G401 (cell line): ENCODE measurements around the gene PCP4. TPM values are rescaled to one million over a fixed set of nuclear protein-coding genes. Genes with fewer than 3 reads are reported as not detected.

Source experiments
- DNase-seq: peaks from one replicate; pipeline ENCODE4 v3.0.0-alpha.2; 2015; ENCODE audit warnings: low spot score
- in situ Hi-C: cut with HindIII; loops from 2 replicates; pipeline ENCODE4 v1.10.0; 2016; ENCODE audit warnings: low sequenced_read_pairs, mixed read lengths
- total RNA-seq: library from RNA; depleted of rRNA; stranded (reverse); fragments of >200 nt; shearing (Covaris generic); gene quantifications from 2 replicates; pipeline ENCODE4 v1.2.3, GENCODE V29; 2014

PCP4 gene
- total RNA-seq, 1 experiment from 2014 or later = 1.2 TPM

DNA sequence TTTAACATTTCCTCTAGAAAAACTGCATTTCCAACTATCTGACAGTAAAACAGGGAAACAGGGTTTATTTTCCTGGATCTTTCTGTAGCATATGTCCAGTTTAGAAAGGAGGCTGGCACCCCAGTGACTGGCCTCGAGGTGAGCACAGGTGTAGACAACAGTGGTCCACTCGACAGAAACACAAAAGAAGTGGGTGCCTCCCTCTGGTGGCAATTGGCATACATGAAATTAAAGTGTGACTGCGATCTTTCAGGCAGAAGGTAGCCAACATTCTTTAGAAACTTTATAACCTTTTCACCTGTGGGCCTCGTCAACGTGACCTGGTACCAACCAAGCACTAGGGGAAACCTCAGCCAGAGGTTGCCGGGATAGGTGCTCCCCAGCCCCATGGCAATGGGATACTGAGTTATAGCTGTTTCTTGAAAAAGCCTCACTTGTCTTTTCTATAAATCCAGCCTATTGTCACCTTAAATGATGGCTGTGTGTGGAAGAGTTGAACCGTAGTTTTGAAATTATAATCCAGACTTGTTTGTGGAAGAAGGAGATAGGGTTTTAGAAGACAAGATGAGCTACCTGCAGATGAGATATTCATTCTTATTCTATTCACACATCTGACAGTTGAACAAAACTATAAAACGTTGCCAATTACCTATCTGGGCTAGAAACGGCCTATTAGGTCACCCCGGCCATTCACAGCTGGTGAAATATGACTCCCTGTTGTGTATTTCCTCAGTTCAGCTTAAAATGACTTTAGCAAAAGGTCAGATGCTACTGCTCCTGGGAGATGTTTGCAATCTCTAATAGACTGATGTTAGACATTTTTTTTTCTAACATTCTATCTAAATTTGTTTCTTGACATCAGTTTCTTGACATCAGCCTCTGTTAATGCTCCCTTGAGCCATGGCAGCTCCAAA is 44.3 kb downstream of the PCP4 start:
- no peak for DNase-seq
- in situ Hi-C loops = no loop called here

DNA sequence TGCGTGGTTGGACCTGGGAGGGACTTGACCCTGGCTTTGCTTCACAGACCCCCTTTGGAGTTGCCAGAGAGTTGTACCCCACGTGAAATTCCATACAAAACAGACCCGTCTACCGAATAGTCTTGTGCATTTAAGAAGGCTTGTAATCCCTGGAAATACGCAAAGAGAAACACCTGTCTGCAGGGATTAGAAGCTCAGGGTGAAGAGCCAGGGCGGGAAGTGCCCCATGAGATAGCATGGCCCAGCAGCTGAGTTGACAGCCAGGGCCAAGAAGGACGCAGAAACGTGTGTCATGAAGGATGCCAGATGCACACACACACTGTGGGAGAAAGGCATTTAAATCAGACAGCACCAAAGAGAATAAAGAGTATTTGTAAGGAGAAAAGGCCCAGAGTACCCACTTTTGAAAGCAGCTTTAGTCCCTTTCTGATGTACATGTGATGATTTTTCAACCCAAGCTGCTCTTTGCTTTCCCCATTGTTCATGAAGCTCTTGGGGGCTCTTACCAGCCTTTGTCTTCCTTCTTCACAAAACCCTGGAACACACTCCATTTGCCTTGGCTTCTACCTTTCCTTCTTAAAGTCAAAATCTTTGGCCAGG is 46.6 kb downstream of the PCP4 start:
- in situ Hi-C loops = no loop called here
- DNase-seq = no peak

DNA sequence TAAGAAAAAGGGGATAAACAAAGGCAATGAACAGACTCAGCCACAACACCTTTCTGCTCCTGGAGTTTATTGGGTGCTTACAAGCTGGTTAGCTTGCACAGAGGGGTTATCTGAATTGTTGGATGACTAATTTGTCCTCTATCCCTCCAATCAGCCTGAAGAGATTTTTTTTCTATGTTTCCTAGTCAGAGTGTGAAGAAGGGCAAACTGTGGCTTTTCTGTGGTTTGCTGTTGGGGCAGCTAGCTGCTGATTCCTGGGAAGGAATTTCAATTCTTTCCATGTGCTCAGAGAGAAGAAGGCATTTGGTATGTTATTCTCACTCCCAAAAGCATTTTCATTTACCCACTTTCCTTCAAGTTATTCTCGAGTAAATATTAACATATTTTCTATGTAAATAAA is 48.6 kb downstream of the PCP4 start:
- in situ Hi-C loops = no loop called here
- DNase-seq = no peak

DNA sequence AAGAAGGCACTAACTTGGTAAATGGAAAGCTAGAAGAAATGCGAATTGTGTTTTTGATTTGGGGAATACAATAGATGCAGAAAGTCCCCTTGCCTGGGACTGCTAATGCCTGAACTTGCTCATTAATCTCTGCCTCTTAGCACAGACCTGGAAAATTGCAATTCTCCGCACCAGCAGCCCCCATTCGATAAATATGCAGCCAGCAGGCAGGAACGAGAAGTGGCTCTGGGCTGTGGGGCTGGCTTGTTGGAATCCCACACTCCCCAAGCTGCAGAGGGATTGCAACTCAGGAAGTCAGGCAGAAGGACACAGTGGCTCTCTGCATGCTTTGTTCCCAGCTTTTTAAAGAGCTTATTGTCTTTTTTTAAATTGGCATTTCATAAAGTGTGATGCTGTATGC is 51.3 kb downstream of the PCP4 start:
- in situ Hi-C loops = no loop called here
- DNase-seq = no peak

DNA sequence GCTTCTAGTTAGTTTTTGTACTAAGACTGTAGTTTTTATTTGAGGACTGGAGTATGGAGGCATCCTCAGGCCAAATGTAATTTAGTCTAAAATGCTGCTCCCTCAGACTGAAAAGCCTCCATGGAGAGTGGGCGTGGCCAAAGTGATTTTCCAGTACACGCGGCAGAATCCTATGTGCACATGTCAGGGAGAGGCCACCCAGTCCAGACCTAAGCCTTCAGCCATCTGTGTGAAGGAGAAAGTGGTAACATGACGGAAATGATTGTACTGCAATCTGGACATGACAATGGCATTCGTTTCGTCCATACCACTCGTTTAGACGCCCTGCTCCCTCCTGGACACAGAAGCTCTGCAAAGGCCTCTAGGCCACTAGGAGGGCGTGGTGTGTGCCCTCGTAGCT is 56.2 kb downstream of the PCP4 start:
- in situ Hi-C loops = no loop called here
- DNase-seq = no peak

DNA sequence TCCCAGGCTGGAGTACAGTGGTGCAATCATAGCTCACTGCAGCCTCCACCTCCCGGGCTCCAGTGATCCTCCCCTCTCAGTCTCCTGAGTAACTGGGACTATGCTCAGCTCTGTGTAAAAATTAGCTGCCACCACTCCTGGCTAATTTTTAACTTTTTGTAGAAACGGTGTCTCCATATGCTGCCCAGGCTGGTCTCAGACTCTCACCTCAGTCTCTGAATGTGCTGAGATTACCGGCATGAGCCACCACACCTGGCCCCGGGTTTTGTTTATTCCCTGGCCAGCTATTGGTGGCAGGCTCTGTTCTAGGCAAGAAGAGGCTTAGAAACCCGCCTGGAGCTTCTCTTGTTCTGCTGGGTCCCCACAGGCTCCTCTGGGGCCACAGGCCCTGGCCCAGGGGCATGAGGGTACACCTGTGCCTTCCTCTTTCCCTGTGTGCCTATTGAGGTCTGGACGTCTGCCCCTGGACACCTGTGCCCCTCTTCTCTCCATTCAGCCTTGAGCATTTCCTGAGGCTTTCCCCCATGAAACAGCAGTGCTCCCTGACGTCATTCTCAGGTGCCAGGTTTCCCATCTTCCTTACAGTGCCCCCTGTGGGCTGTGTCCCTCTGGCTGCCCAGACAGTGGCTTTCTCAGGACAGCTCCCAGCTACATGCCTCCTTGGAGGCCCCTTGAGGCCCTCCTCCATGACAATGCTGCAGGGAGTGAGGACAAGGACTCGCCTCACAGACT is 57.5 kb downstream of the PCP4 start:
- no peak for DNase-seq
- in situ Hi-C loops = no loop called here

DNA sequence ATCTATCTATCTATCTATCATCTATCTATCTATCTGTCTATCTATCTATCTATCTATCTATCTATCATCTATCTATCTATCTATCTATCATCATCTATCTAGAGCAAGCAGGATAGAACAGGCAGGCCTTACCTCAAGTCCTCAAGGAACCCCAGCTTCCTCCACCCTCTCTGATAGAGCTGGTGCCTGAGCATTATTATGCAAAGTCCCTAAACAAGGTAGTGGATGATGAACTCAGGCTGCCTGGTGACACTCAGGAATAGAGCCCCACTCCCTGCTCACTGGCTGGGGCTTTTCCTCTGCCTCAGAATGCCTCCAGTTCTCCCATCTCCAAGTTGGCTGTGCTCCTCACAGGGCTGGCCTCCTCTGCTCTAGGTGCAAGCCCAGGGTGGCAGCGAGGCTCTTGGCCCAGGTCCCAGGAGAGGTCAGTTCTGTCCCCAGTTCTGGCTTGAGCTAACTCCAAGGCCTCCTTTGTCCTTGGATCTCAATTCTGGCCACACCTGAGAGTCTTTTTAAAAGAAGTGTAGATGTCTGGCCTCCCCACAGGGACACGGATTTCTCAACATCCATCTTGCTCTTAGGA is 60.2 kb downstream of the PCP4 start:
- no peak for DNase-seq
- in situ Hi-C loops = no loop called here

DNA sequence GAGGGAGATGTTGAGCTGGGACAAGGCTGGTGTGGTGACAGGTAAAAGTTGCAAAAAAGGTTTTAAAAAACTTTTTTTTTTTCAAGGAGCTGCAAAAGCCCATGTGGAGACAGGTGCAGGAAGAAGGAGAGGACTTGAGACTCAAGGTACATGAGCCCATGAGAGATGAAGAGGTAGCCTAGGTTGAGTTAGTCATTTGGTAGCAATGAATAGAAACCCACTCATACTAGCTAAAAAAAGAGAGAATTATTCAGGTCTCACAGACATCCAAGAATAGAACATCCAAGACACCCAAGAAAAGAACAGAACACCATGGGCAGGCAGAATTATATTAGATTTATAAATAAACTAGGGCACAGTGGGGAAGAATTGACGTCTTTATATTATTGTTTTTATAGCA is 65.1 kb downstream of the PCP4 start:
- in situ Hi-C loops = no loop called here
- no peak for DNase-seq

DNA sequence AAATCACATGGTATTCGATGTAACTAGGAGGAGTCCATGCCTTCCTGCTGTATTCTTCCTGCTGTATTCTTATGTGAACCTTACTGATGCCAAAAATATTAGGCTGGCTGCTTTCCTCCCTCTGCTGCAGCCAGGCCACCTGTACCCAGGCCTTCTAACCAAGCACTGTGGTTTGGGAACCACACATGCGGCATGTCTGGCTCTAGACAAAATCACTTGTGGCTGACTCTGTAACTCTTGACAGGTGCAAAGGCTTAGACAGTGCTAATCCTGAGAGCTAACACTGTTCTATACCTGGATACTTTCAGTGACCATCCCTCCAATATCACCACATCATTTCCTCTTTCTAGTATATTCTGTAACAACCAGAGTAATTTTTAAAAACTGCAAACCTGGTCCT is 67.7 kb downstream of the PCP4 start:
- in situ Hi-C loops = no loop called here
- no peak for DNase-seq

DNA sequence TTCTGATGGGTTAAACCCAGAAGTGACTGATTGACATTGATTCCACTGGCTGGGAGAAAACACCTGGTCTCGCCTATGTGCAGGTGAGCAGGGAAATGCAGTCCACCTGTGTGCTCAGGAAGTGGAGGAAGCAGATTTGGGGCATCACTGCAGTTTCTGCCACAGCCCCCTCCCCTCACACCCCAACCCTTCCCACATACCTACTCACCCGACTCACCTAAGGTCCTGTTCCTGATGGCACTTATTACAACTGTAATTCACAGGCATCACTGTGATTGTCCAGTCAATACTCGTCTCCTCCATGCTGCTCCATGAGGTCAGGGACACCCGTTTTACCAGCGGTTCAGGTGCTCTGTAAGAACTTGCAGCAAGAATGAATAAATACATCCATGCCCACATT is 68.5 kb downstream of the PCP4 start:
- no peak for DNase-seq
- in situ Hi-C loops = no loop called here

DNA sequence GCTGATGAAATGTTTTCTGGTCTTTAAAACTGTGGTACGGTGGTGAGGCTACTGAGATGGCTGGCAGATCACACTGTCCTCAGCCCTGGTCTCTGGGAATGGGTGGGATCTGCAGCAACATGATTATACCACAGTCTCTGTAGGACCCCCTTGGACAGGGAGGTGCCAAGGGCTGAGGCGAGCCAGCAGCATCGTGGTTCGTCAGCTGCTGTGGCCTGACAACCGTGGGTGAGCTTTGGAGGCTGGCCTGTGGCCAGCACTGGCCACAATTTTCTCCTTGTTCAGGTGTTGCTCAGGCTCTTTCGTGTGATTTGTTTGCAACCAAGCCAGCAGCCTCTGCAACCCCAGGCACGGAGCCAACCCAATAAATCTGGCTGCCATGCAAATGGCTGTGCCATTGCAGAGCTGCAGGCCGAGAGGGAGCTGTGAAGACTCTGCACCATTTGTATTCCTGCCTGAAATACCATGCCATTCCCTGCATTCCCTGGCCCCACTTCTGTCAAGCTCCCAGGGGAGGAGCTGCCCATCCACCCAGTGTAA is 70.9 kb downstream of the PCP4 start:
- in situ Hi-C loops = no loop called here
- no peak for DNase-seq

DNA sequence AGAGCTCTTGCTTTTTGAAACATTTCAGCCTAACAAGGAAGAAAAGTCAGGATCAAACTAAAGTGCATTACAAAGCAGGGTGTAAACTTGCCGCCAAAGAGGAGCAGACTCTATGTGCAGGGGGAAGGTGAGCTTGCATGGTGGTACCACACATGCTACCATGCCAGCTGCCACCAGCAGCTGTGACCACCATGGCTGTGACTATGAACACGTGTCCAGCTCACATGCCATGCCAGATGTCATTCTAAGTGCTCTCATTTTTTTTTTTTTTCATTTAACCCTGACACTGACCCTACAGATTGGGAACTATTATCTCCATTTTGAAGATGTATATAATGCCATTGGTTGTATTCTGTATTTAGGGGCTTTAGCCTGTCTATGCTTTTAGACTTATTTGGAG is 79.0 kb downstream of the PCP4 start:
- DNase-seq = no peak
- in situ Hi-C loops = no loop called here

DNA sequence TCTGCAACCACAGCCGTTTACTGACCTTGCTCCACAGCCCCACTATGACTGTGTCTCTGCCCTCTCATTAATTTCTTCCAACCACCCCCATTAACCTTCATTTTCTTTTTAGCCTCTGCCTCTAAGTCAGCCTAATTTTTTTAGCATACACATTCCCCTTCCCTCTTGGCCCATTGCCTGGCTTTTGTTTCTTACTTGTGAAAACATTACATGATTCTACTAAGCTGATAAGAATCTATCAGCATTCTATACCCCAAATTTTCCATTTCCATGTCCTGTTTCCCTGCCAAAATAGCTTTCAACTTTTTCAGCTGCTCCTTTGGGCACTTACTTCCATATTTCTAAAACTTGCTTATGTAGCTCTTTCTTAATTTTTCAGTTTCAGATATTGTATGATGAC is 79.8 kb downstream of the PCP4 start:
- in situ Hi-C loops = no loop called here
- DNase-seq = no peak

DNA sequence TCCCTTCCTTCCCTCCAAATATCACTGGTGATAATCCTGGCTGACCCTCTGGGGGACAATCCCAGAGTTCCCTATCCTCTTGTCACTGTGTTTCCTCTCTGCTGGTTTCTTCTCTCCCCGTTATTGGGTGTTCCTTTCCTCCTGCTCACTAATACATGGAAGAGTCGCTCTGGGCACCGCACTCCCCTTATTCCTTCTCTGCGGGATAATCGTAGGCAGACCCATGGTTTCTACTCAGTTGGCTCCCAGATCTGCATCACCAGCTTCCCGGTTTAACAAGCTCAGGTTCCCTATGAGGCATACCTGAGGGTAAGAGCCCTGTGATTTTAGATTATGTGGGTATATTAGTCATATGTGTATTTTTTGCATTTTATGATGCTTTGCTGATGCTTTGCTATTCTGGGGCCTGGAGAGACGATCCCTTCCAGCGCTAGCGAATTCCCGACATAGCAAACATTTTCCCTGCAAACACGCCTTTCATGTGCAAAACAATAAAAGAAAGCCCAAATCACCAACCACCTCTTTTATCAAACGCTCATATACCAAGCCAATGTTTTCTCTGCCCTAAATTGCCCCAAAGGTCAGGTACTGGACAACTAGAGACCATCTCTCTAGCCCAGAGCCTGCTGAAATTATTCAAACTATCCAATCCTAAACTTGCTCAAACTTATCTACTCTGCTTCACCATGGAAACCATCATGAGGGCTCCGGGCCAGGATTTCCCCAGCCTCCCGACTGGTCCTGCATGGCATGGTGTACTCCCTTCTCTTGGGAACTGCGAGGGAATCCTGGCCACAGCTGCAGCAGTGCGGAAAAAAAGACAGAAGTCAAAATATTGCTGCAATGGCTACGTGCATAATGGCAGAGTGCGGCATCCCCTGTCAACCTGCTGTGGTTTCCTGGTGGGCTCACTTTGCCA is 84.2 kb downstream of the PCP4 start:
- DNase-seq = no peak

DNA sequence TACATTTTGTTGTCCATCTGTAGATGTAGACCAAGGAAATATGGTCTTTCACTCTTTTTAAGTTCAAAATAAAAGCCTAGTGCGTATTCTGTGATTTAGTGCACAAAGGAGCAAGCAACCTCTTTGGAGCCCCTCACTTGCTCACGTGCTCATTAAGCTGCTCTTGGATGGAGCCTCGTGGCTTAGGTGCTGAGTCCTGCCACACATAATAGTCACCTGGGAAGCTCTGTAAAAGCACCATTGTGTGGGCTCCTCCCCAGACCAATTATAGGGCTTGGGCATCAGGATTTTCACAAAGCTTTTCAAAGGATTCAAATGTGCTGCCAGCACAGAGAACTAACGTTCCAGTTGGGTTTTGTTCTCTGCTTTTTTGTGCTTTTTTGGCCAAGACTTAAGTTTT is 85.0 kb downstream of the PCP4 start:
- DNase-seq = no peak
- in situ Hi-C loops = no loop called here

More for the DNA sequence above, 84.2 kb downstream of the PCP4 start:
- in situ Hi-C loops = no loop called here

DNA sequence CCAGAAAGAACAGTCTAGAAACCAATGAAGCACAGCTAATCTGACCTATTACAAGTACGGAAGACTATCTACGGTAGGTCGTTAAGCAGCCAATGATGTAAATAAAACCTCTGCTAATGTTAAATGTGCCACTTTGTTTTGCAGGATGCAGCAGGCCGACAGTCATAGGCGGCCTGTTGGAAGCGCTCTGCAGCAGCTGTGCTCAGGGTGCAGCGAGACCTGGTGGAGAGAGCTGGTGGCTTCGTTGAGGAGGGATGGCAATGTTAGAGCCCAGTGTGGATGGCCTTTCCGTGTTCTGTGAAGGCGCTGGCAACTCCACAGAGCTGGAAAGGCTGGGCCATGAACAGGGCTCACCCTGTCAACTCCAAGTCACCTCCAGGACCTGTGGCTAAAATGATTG is 87.3 kb downstream of the PCP4 start:
- no peak for DNase-seq
- in situ Hi-C loops = no loop called here

DNA sequence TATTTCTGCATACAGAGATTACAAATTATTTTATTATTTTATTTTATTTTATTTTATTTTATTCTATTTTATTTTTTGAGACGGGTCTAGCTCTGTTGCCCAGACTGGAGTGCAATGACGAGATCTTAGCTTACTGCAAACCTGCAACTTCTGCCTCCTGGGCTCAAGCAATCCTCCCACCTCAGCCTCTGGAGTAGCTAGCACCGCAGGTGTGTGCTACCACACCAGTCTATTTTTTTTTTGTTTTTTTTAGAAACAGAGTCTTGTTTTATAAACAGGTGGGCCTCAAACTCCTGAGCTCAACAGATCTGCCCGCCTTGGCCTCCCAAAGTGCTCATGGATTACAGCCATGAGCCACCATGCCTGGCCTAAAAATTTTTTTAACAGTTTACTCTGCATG is 88.1 kb downstream of the PCP4 start:
- in situ Hi-C loops = no loop called here

DNA sequence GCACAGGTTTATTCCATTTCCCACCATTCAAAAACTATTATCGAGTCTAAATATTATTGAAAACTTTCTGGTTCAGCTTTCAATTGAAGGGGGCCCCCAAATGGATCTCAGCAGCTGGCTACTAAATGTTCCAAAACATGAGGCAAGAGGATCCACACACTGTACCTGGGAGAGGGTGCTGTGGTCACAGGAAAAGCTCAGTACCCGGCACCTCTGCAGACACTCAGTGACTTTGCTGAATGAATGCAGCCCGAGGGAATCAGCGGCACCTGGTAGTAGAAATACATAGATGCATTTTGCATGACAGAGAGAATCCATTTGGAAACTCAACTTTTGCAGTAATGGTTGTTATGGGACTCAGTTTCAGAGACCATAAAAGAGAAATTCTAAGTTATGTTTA is 89.3 kb downstream of the PCP4 start:
- no peak for DNase-seq
- in situ Hi-C loops = no loop called here

More for the DNA sequence above, 88.1 kb downstream of the PCP4 start:
- no peak for DNase-seq

DNA sequence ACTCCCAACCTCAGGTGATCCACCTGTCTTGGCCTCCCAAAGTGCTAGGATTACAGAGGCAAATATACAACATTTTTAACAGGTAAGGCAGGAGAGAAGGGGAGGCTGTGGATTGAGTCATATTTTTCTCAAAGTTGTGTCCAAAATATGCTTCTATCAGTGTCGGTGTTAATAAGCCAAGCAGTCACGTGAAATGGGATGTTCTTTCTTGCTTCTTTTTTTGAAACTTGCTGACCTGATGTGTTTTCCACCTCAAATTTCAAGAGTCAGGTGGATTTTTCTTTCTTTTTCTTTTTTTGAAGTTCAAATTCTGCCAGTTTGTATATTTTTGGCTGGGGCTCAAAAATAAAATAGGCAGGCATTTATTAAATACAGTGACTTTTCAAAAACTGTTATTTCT is 91.5 kb downstream of the PCP4 start:
- DNase-seq = no peak
- in situ Hi-C loops = no loop called here
